ENCODE data around the gene MLF2.
A peak's percentile ranks its signal among the peaks of the same experiment; 100 is the strongest.

The MLF2 gene

DNA sequence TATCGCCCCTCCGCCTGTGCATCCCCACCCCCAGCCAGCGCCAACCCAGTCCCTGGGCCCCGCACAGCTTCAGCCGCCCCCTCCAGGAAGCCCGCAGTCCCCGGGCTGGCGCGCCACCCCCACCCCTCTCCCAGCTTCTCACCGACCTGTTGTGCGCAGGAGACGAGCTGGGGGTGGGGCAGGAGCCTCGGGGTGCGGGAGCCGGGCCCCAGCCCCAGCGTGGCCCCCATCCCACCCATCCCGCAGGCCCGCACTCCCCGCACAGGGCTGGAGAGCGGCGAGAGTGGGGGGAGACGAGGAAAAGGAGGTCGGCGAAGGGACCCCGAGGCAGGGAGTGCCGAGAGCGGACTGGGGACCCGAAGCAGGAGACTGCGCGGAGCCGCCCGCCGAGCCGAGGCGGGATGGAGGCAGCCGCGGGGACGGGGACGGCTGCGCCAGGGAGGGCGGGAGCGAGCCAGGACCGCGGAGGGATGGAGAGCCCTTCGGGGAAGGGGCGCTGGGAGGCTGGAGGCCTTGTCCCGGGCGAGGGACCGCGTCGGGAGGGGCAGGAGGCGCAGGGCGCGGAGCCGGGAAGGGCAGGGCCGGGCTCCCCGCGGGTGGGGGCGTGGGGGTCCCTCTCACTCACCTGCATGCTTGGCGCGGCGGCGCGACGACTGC is 52.8 kb downstream of the MLF2 start:
- TF ChIP-seq OSR1 (CRISPR knock-in tag; IDR thresholded peaks at IDR 0.05) (no peak), ZNF70 (CRISPR knock-in tag; IDR thresholded peaks at IDR 0.05) (no peak), ISL1 (CRISPR knock-in tag; IDR thresholded peaks at IDR 0.05) (no peak), ESRRG (CRISPR knock-in tag; IDR thresholded peaks at IDR 0.05) (no peak), ZFP3 (CRISPR knock-in tag; IDR thresholded peaks at IDR 0.05) (no peak)
- TF ChIP-seq, protein P1, sequence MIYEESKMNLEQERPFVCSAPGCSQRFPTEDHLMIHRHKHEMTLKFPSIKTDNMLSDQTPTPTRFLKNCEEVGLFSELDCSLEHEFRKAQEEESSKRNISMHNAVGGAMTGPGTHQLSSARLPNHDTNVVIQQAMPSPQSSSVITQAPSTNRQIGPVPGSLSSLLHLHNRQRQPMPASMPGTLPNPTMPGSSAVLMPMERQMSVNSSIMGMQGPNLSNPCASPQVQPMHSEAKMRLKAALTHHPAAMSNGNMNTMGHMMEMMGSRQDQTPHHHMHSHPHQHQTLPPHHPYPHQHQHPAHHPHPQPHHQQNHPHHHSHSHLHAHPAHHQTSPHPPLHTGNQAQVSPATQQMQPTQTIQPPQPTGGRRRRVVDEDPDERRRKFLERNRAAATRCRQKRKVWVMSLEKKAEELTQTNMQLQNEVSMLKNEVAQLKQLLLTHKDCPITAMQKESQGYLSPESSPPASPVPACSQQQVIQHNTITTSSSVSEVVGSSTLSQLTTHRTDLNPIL (CRISPR knock-in tag; IDR thresholded peaks at IDR 0.05; ENCODE audit: low read depth), result no peak

DNA sequence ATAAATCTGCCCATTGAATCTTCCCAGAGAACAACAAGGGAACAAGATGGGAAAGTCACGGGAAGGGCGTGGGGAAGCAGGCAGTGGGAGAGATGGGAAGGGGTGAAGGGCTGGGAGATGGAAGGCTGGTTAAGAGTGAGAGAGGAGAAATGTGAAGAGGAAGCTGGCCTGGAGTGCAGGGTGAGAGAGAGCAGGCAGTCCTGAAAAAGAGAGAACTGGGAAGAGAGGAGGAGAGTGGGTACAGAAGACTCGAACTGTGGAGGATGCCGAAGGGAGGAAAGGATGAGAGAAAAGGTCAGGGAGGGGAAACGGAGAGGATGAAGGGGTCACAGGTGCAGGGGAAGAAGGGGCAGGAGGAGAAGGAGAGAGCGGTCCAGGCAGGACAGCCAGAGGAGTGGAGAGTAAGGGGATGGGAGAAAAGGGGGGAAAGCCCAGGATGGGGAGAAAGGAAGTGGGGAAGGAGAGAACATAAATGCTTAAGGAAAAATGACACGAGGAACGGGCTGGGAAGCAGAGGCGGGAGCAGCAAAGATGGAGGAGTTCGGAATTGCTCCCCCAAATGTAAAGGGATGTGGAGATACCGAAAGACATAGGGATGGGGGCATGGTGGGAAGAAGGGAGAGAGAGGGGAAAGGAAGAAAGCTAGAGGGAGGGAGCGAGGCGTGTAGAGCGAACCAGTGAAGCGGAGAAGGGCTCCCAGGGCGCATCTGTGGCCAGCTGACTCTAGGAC is 53.5 kb downstream of the MLF2 start:
- ATAC-seq, result peak; percentile 52
- TF ChIP-seq, protein P2, sequence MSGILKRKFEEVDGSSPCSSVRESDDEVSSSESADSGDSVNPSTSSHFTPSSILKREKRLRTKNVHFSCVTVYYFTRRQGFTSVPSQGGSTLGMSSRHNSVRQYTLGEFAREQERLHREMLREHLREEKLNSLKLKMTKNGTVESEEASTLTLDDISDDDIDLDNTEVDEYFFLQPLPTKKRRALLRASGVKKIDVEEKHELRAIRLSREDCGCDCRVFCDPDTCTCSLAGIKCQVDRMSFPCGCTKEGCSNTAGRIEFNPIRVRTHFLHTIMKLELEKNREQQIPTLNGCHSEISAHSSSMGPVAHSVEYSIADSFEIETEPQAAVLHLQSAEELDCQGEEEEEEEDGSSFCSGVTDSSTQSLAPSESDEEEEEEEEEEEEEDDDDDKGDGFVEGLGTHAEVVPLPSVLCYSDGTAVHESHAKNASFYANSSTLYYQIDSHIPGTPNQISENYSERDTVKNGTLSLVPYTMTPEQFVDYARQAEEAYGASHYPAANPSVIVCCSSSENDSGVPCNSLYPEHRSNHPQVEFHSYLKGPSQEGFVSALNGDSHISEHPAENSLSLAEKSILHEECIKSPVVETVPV (CRISPR knock-in tag; IDR thresholded peaks at IDR 0.05), result no peak
- TF ChIP-seq ZNF8 (CRISPR knock-in tag; IDR thresholded peaks at IDR 0.05) (no peak), TCF4 (CRISPR knock-in tag; IDR thresholded peaks at IDR 0.05; ENCODE audit: borderline replicate concordance) (no peak), ARNTL (CRISPR knock-in tag; IDR thresholded peaks at IDR 0.05; ENCODE audit: borderline replicate concordance, low read depth) (no peak), ZNF565 (CRISPR knock-in tag; conservative IDR thresholded peaks at IDR 0.05; ENCODE audit: low read depth) (no peak), CSDC2 (CRISPR knock-in tag; IDR thresholded peaks at IDR 0.05) (no peak), OSR1 (CRISPR knock-in tag; IDR thresholded peaks at IDR 0.05) (no peak), ISL1 (CRISPR knock-in tag; IDR thresholded peaks at IDR 0.05) (no peak)

More for the DNA sequence above, 52.8 kb downstream of the MLF2 start:
- peak; percentile 69 for ATAC-seq

DNA sequence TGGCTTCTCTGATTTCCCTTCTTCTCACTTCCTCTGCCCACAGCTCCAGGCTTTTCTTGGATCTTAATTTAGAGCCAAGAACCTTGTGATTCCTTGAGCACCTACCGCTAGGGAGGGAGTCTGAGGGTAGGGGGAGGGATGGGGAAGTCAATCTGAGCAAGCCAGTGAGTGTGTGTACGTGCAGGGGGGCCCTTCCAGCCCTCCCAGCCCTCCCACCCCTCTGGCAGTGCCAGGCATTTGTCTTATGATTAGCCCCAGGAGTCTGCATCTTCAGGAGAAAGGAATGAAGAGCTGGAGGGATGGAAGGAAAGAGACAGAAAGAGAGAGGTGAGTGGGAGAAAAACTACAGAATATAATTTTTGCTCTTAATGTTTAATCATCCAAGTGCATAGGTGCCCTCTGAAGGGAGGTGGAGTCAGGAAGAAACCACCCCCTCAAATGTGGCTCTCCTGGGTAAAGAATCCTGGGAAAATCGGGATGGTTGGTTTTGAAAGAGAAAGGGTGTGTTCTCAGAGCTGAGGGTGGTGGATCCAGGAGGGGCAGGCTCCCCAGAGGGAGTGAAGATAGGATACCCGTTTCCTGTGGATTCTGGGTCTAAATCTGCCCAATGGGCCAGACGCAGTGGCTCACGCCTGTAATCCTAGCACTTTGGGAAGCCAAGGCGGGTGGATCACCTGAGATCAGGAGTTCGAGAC is 54.4 kb downstream of the MLF2 start:
- no peak for ATAC-seq
- TF ChIP-seq, protein P3, sequence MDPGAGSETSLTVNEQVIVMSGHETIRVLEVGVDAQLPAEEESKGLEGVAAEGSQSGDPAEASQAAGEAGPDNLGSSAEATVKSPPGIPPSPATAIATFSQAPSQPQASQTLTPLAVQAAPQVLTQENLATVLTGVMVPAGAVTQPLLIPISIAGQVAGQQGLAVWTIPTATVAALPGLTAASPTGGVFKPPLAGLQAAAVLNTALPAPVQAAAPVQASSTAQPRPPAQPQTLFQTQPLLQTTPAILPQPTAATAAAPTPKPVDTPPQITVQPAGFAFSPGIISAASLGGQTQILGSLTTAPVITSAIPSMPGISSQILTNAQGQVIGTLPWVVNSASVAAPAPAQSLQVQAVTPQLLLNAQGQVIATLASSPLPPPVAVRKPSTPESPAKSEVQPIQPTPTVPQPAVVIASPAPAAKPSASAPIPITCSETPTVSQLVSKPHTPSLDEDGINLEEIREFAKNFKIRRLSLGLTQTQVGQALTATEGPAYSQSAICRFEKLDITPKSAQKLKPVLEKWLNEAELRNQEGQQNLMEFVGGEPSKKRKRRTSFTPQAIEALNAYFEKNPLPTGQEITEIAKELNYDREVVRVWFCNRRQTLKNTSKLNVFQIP (CRISPR knock-in tag; IDR thresholded peaks at IDR 0.05; ENCODE audit: borderline replicate concordance, low read depth), result no peak
- TF ChIP-seq, protein P1 (CRISPR knock-in tag; IDR thresholded peaks at IDR 0.05; ENCODE audit: low read depth), result no peak
- TF ChIP-seq ESRRG (CRISPR knock-in tag; IDR thresholded peaks at IDR 0.05) (no peak), BACH2 (CRISPR knock-in tag; IDR thresholded peaks at IDR 0.05; ENCODE audit: borderline replicate concordance) (no peak), ARNTL (CRISPR knock-in tag; IDR thresholded peaks at IDR 0.05; ENCODE audit: borderline replicate concordance, low read depth) (no peak), ZNF8 (CRISPR knock-in tag; IDR thresholded peaks at IDR 0.05) (no peak), TCF4 (CRISPR knock-in tag; IDR thresholded peaks at IDR 0.05; ENCODE audit: borderline replicate concordance) (no peak), PPARA (CRISPR knock-in tag; IDR thresholded peaks at IDR 0.05; ENCODE audit: borderline replicate concordance) (no peak), ZNF70 (CRISPR knock-in tag; IDR thresholded peaks at IDR 0.05) (no peak)
- TF ChIP-seq, protein P2 (CRISPR knock-in tag; IDR thresholded peaks at IDR 0.05), result no peak
